Activated CD4-positive, CD25-positive, alpha-beta regulatory T cell (primary cell): Measurements from ENCODE around the gene MYL5.
A peak's percentile ranks its signal among the peaks of the same experiment; 100 is the strongest.
"Not testable (repeated sequence)": the region's sequence is repeated elsewhere in the genome, so short reads cannot be mapped to it uniquely, and the experiment has no call there.

Experiments used
- DNase-seq, 4 experiments: peaks; one replicate each; lab custom pipeline; 2025; lab: John Stamatoyannopoulos, UW

Gene MYL5

DNA sequence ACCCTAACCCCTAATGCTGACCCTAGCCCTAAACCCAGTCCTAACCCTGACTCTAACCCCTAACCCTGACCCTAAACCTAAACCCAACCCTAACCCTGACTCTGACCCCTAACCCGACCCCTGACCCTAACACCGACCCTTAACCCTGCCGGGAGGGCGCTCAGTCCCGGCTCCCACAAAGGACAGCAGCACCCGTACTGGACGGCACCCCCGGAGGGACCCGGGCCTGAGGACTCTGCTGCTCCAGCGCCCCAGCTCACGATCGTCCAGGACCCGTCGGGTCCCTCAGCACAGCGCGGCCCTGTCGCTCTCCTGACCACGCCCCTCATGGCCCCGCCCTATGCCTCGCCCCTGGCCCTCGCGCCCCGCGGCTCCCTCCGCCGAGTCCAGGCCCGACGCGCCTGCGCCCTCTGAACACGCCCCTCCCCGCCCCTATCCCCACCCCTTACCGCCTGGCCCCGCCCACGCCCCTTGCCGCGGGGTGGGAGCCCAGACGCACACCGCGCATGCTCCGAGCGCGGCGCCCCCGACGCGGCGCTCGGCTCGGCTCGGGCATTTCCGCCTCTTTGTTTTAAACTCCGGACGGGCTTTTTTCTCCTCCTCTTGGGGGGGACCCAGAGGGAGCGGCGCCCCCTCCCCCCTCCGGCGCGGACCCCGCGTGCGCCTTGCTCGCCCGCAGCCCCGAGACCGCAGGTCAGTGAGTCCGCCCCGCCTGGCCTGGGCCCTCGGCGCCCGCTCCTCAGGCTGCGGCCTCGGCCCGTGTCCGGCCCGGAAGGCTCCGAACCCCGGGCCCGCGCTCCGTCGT lies 31.1 kb downstream of the MYL5 start, which contains the start of gene PCGF3:
Gene PCGF3 (plus strand): TSS at position 555 of the 805 bp plus-strand sequence. CDS start 27,849 bp downstream, outside the sequence.
- peak; percentile 93 to 97 (median 96) for DNase-seq

DNA sequence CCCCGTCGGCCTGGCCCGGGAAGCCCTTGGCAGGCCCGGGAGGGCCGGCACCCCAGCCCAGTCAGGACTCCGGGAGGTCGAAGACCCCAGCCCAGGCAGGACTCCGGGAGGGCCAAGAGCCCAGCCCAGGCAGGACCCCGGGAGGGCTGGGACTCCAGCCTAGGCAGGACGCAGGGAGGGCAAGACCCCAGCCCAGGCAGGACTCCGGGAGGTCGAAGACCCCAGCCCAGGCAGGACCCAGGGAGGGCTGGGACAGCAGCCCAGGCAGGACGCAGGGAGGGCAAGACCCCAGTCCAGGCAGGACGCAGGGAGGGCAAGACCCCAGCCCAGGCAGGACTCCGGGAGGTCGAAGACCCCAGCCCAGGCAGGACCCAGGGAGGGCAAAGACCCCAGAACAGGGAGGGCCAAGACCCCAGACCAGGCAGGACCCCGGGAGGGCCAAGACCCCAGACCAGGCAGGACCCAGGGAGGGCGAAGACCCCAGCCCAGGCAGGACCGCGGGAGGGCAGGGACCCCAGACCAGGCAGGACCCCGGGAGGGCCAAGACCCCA lies 31.8 kb downstream of the MYL5 start:
- DNase-seq: not testable (repeated sequence)

DNA sequence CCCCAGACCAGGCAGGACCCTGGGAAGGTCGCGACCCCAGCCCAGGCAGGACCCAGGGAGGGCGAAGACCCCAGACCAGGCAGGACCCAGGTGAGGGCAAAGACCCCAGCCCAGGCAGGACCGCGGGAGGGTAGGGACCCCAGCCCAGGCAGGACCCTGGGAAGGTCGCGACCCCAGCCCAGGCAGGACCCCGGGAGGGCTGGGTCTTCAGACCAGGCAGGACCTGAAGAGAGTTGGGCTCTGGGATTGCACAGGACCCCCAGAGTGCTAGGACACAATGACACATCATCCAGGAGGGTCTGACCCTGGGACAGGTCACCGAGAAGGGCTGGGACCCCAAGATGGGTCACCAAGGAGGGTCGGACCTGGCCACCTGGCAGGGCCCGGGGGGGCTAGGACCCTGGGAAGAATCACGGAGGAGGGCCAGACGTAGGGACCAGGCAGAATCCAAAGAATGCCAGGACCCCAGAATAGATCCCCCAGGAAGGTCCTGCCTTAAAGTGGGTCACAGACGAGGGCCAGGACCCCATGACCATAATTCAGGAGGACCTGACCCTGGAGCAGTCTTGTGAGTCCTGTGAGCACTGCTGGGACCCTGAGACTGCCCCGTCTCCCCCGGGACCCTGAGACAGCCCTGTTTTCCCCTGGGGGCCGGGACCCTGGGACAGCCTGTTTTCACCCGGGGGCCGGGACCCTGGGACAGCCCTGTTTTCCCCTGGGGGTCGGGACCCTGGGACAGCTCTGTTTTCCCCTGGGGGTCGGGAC lies 32.7 kb downstream of the MYL5 start:
- no peak for DNase-seq

DNA sequence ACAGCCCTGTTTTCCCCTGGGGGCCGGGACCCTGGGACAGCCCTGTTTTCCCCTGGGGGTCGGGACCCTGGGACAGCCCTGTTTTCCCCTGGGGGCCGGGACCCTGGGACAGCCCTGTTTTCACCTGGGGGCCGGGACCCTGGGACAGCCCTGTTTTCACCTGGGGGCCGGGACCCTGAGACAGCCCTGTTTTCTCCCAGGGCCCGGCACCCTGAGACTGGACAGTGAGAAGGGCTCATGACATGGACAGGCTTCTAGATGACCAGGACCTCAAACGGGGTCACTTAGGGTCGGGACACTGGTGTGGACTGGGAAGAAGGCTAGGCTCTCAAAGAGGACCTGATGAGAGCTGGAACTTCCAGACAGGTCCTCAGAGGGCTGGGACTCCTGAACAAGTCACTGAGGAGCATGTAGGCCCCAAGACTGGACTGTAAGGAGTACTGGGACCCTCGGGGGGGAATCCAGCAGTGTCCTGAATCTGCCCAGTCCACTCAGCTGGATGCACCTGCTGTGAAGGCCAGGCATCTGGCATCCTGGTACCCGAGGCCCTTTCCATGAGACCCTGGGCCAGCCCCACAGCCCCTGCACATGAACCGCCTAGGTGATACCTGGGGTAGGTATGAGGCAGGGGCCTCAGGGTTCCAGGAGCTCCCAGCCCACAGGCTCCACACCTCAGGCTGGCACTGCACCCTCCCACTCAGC lies 33.7 kb downstream of the MYL5 start:
- no peak for DNase-seq

DNA sequence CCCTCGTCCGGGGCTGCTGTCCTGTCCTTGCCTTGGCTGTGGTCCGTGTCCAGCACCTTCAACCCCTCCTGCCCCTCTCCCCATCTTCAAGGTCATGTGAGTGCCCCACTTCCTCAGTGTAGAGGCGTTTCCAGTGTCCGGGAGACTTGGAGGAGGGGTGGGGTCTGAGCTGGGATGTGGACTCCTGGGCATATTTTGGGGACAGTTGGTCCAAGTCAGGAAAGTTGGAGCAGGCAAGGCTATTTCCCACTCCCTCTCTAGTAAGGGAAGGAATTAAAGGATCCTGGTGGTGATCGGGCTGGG lies 34.2 kb downstream of the MYL5 start:
- no peak for DNase-seq

DNA sequence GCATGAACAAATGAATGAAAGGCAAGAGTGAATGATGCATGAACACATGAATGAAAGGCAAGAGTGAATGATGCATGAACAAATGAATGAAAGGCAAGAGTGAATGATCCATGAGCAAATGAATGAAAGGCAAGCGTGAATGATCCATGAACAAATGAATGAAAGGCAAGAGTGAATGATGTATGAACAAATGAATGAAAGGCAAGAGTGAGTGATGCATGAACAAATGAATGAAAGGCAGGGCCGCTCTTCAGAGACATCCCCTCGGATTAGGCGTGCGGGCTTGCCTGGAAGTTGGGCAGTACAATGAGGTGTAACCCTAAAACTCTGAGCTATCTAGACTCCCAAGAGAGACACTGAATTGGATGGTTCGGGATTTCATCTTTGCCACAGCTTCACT lies 35.0 kb downstream of the MYL5 start:
- no peak for DNase-seq

DNA sequence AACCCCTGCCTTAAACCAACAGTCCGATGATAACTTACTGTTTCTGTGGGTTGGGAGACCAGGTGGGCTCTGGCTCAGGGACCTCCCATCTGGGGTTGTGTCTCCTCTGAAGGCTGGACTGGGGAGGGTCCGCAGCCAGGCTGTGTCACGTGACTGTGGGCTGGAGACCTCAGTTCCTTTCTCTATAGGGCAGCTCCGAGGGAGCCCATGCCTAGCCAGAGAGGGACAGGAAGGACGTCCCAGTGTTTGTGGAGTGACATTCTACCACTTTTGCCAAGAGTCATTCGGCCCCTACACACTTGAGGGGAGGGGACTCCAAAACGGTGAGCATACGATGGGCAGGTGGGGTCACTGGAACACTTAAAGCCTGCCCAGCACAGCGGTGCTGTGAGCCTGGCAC lies 35.8 kb downstream of the MYL5 start:
- no peak for DNase-seq

DNA sequence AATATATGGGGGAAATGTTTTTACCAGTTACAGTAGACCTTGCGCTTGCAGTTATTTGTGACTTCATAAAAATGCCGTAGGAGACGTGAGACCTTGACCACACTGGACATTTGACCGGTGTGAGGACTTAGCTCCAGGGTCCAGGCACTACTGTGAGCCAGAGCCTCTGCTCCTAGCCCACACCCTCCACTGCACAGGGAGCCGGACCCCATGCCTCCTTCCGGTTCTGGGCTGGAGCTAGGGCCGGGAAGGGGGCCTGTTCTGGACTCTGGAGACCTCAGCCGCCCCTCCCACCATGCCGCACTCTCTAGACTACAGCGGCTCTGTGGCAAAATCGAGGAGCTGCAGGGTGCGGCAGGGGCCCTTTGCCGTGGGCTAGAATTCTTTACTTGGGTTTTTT lies 36.6 kb downstream of the MYL5 start:
- no peak for DNase-seq

DNA sequence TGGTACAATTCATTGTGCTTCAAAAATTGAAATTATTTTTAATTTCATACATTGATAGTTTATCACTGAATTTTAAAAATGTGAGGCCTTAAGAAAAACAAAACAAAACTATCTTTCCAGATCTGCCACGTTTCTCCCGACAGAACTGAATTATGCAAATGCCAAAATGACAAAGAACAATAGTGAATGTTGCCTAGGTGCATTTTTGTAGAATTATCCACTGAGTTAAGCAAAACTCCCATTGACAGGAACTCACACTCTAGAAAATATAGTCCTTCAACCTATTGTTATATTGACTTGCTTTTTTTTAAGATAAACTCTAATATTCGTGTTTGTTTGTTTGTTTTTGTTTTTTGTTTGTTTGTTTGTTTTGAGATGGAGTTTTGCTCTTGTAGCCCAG lies 37.8 kb downstream of the MYL5 start:
- no peak for DNase-seq

DNA sequence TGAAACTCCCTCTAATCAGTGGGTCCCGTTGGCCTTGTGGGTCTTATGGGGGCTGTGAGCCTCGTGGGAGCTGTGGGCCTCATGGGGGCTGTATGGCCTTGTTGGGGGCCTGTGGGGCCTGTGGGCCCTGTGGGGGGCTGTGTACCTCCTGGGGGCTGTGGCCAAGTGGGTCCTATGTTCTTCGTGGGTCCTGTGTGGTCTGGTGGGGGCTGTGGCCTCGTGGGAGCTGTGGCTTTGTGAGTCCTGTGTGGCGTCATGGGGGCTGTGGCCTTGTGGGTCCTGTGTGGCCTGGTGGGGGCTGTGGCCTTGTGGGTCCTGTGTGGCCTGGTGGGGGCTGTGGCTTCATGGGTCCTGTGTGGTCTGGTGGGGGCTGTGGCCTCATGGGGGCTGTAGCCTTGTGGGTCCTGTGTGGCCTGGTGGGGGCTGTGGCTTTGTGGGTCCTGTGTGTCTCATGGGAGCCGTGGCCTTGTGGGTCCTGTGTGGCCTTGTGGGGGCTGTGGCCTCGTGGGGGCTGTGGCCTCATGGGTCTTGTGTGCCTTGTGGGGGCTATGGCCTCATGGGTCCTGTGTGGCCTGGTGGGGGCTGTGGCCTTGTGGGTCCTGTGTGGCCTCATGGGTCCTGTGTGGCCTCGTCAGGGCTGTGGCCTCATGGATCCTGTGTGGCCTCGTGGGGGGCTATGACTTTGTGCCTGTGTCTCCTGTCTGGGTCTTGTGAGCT lies 38.7 kb downstream of the MYL5 start:
- DNase-seq: no peak

DNA sequence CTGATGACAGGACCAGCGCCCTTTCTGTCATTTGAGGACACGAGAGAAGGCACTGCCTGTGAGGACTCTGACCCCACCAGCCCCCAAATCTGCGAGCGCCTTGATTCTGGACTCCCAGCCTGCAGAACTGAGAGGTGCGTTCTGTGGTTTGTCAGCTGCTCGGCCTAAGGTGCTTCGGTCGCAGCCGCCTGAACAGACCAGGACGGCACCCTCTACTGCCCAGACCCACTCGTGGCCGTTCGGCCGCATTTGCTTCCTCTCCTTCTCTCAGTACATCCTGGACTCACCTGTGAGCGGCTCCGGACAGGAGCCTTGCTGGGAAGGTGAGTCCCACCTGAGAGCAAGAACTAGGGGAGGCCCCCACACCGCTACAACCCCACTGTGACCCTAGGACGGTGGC lies 39.7 kb downstream of the MYL5 start:
- DNase-seq: no peak

DNA sequence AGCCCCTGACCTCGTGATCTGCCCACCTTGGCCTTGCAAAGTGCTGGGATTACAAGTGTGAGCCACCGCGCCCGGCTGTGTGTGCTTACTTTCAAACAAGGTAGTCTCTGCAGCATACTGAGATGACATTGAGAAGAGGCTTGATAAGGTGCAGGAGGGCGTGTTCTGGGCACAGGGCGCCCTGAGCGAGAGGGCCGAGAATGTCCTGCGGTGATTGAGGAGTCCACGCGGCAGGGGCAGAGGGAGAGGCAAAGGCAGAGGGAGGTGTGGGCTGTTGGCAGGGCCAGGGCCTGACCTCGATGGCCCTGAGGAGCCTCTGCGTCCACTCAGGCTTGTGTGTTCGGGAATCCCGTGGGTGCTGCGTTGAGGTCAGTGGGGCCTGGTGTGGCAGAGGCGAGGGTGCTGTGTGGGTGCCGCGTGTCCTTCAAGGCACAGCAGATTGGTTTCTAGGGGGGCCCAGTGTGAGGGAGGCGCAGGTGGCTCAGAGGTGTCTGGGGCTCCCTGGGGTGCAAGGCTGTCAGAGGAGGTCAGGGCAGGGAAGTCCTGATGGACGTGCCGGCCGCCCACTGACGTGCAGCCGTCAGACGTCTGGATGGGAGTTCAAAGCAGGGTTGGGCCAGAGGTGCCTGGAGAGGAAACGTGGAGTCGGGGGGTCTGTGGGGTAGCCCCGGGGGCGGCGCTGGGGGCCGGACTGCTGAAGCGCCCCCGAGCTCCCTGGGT lies 43.4 kb downstream of the MYL5 start:
- DNase-seq: no peak

DNA sequence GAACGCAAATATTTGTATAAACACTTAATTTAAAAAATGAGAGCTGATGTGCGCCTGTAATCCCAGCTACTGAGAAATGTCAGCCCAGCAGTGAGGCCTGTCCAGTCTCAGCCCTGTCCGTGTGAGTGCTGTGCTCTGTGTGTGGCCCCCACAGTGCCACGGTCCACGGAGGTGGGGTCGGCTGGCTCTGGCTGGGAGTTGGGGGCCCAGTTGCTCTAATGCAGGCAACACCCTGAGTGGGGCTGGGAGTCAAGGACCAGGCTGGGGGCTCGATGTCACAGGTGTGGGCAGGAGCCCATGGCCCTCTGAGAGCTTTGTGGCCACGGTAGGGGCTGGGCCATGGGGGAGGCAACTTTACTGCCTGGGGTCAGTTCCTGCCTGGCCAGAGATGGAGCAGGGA lies 44.1 kb downstream of the MYL5 start:
- no peak for DNase-seq

DNA sequence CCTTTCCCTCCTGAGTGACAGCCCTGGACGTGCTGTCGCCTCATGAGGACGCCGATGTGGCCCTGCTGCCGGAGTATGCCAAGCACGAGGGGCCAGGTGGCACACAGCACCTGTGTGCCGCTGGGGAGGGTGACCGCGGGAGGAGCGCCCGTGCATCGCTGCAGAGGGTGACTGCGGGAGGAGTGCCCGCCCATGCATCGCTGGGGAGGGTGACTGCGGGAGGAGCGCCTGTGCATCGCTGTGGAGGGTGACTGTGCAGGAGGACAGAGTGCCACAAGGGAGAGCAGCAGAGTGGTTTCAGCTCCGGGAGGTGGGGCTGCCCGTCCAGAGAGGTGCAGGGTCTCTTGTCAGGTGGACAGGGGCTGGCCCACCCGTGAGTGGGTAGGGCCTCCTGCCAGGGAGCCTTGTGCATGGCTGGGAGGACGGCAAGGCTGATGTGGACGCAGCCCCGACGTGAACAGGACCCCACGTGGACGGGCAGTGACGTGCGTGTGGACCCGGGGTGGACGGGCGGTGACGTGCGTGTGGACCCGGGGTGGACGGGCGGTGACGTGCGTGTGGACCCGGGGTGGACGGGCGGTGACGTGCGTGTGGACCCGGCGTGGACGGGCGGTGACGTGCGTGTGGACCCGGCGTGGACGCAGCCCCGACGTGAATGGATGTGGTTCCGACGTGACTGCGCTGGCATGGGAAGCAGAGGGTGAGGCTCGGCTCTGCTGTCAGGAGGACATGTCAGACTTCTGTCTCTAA lies 45.9 kb downstream of the MYL5 start:
- no peak for DNase-seq

DNA sequence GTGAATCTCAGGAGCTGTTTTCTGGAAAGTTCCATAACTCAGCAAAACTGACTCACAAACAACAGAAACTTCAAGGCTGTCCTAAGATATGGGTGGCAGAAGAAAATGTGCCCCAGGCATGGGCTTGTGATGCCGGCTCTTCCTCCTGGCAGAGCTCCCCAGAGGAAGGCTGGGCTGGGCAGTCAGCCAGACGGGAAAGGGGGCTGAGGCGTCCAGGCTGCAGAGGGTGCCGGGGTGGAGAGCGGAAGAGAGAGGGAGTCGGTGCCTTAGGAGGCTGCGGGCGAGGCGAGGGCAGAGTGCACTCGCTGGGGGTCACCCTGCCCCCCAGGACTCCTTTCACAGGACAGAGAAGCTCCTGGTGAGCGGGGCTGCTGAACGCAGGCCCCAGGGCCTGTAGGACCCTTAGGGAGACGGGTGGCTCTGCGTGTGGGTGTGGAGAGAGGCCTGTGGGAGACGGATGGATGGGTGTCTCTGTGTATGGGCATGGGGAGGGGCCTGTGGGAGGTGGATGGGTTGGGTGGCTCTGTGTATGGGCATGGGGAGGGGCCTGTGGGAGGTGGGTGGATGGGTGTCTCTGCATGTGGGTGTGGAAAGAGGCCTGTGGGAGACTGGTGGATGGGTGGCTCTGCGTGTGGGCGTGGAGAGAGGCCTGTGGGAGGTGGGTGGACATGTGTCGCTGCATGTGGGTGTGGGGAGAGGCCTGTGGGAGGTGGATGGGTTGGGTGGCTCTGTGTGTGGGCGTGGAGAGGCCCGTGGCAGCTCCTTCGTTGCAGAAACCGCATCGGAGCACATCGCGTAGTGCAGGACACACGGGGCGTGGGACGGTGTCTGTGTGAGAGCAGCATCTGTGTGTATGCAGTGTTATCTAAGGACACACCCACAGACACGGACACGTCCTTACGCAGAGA lies 47.2 kb downstream of the MYL5 start:
- no peak for DNase-seq

DNA sequence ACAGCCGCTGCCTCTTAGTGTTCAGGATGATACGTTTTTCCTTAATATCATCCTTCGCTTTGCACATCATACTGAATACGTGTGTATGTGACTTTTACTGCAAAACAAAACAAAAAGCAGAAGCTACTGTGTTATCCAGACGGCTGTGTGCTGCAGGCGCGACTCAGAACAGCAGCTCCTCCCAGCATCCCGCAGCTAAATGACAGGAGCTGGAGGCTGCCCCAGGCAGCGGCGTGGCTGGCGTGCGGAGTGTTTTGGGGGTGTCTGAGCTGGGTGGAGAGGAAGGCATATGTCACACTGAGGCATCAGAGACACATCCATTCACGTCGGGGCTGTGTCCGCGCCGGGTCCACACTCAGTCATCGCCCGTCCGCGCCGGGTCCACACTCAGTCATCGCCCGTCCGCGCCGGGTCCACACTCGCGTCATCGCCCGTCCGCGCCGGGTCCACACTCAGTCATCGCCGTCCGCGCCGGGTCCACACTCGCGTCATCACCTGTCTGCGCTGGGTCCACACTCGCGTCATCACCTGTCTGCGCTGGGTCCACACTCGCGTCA lies 47.9 kb downstream of the MYL5 start:
- DNase-seq: no peak

DNA sequence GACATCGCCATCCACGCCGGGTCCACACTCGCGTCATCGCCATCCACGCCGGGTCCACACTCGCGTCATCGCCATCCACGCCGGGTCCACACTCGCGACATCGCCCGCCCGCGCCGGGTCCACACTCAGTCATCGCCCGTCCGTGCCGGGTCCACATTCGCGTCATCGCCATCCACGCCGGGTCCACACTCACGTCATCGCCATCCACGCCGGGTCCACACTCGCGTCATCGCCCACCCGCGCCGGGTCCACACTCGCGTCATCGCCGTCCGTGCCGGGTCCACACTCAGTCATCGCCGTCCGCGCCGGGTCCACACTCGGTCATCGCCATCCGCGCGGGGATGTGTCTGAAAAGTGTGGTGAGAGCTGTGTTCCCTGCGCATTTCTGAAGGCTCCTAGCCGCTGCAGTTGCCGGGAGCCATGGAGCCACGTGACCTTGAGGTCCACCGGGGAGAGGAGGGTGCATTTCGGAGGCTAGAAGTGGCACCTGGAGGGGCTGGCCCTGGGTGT lies 48.6 kb downstream of the MYL5 start:
- DNase-seq: no peak

DNA sequence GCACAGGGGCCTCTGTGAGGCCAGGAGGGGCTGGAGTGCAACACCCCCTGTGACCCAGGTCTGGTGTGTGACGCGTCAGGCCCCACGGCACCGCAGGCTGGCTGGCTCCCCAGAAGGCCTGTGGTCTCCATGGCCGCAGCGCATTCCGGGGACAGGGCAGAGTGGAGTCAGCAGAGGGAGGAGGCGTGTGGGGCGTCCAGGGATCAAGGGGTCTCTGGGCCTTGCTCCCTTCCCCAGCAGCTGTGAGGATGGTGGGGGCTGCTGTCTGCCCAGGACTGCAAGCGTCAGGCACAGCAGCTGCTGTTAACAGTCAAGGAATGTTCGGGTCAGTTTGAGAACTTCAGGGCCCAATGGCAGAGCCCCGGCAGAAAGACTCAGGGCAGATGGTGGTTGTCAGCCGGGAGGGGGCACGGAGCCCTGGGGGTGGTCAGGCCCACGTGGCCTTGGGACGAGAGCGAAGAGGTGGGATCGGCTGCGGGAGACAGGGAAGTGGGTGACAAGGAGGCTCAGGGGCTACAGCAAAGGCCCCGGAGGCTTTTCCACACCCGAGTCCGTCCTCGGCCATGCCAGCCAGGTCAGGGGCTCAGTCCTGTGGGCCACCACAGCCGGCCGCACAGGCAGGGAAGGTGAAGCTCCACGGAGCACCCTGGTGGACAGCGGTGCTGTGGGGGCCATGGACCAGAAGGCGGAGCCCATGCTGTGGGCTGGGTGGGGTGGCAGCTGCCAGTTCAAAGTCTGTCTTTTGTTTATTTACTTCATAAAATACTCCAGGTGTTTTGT lies 49.6 kb downstream of the MYL5 start:
- no peak for DNase-seq
